NCI-H1105 treated with DMSO at 0.1 percent for 48 hours (cell line): ENCODE measurements around the gene PPM1B.
"Not testable (repeated sequence)": the region's sequence is repeated elsewhere in the genome, so short reads cannot be mapped to it uniquely, and the experiment has no call there.

ENCODE experiments used
- DNase-seq: peaks from one replicate; lab custom pipeline; 2025; lab: John Stamatoyannopoulos, UW

The PPM1B gene

GRCh38 chr2:44200759-44201158 lies 32.1 kb downstream of the PPM1B start:
- no peak for DNase-seq

- no peak for DNase-seq
Measured at GRCh38 chr2:44201648-44202165, 33.0 kb downstream of the PPM1B start.

GRCh38 chr2:44203542-44203941 lies 34.9 kb downstream of the PPM1B start:
- no peak for DNase-seq

- DNase-seq: no peak
Measured at GRCh38 chr2:44205169-44205568, 36.5 kb downstream of the PPM1B start.

GRCh38 chr2:44207102-44207501 lies 38.4 kb downstream of the PPM1B start:
- no peak for DNase-seq

GRCh38 chr2:44207648-44208047 lies 39.0 kb downstream of the PPM1B start:
- DNase-seq: not testable (repeated sequence)

GRCh38 chr2:44210362-44210761 lies 41.7 kb downstream of the PPM1B start:
- no peak for DNase-seq

- DNase-seq: no peak
Measured at GRCh38 chr2:44211183-44211582, 42.5 kb downstream of the PPM1B start.

GRCh38 chr2:44212302-44212701 lies 43.6 kb downstream of the PPM1B start:
- no peak for DNase-seq

GRCh38 chr2:44215827-44216226 lies 47.2 kb downstream of the PPM1B start:
- no peak for DNase-seq

GRCh38 chr2:44218771-44219170 lies 50.1 kb downstream of the PPM1B start:
- DNase-seq: no peak

- DNase-seq: no peak
Measured at GRCh38 chr2:44226753-44227152, 58.1 kb downstream of the PPM1B start.

- no peak for DNase-seq
Measured at GRCh38 chr2:44230378-44230777, 61.7 kb downstream of the PPM1B start.

- peak; percentile 13 for DNase-seq
Measured at GRCh38 chr2:44233450-44234128, 64.9 kb downstream of the PPM1B start.

- no peak for DNase-seq
Measured at GRCh38 chr2:44237221-44237620, 68.5 kb downstream of the PPM1B start.

GRCh38 chr2:44242904-44243303 lies 74.2 kb downstream of the PPM1B start:
- no peak for DNase-seq

- peak; percentile 99 for DNase-seq
Measured at GRCh38 chr2:44244135-44244871, 75.6 kb downstream of the PPM1B start.

GRCh38 chr2:44245083-44245861 lies 76.6 kb downstream of the PPM1B start:
- peak; percentile 75 for DNase-seq

GRCh38 chr2:44246436-44246835 lies 77.8 kb downstream of the PPM1B start:
- DNase-seq: no peak

GRCh38 chr2:44246840-44247369 lies 78.2 kb downstream of the PPM1B start:
- DNase-seq: no peak

- no peak for DNase-seq
Measured at GRCh38 chr2:44247924-44248323, 79.2 kb downstream of the PPM1B start.

- DNase-seq: not testable (repeated sequence)
Measured at GRCh38 chr2:44249269-44249668, 80.6 kb downstream of the PPM1B start.
